ENCODE results near the gene UBFD1.
"Not testable (repeated sequence)": the region's sequence is repeated elsewhere in the genome, so short reads cannot be mapped to it uniquely, and the experiment has no call there.

Gene UBFD1

DNA sequence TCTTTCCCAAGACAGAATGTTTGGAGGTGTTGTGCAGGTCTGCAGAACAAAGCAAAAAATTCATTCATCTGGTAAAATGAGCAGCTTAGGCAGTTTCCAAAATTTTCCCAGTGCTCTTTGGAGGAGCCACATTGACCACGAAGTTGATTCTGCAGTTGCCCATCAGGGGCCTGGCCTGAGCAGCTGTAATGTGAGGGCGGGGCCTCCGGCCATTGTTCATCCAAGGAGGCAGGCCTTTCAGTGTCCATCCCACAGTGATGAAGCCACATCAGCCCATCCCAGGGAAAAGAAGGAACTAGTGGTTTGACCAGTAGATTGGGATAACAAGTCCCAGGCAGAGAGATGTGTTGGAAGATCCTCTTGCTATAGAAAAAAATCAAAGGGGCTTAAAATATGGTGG lies 10.1 kb downstream of the UBFD1 start:
- no peak for DNase-seq

GRCh38 chr16:23570992-23571632 lies 13.6 kb downstream of the UBFD1 start:
- DNase-seq = no peak
- no peak for TF ChIP-seq GATA1 (IDR thresholded peaks at IDR 0.05; ENCODE audit: low read depth, low read length)
- no peak for TF ChIP-seq POLR2A (IDR thresholded peaks at IDR 0.05; ENCODE audit: low read length)

More for the DNA sequence above, 10.1 kb downstream of the UBFD1 start:
- TF ChIP-seq GATA1 (IDR thresholded peaks at IDR 0.05; ENCODE audit: low read depth, low read length) = no peak

- TF ChIP-seq POLR2A (IDR thresholded peaks at IDR 0.05; ENCODE audit: low read length) (no peak), GATA1 (IDR thresholded peaks at IDR 0.05; ENCODE audit: low read depth, low read length) (no peak)
- no peak for DNase-seq
These were observed 14.4 kb downstream of the UBFD1 start for GRCh38 chr16:23571895-23572294.

- no peak for DNase-seq
- TF ChIP-seq GATA1 (IDR thresholded peaks at IDR 0.05; ENCODE audit: low read depth, low read length) (no peak), POLR2A (IDR thresholded peaks at IDR 0.05; ENCODE audit: low read length) (no peak)
These were observed 14.9 kb downstream of the UBFD1 start for GRCh38 chr16:23572394-23572793.

DNA sequence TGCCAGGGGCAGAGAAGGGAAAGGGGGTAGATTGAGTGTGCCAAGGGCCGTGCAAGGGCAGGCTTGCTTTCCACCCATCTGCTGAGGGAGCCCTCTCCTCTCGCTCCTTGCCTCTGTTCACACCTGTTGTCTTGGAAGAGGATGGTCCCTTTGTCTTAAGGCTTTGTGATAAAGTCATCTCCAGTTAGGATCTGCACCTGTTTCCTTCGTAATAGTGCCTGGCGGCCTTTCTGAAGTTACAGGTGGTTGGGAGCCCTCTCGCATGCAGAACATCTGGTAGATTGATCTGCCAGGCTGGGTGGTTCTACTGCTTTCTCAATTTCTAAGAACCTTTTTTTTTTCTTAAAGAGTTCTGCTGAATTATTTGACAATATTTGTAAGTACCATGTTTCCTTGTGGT lies 16.3 kb downstream of the UBFD1 start:
- DNase-seq = no peak
- no peak for TF ChIP-seq GATA1 (IDR thresholded peaks at IDR 0.05; ENCODE audit: low read depth, low read length)
- TF ChIP-seq POLR2A (IDR thresholded peaks at IDR 0.05; ENCODE audit: low read length) = no peak

GRCh38 chr16:23575834-23576233 lies 18.3 kb downstream of the UBFD1 start:
- DNase-seq = no peak
- TF ChIP-seq POLR2A (IDR thresholded peaks at IDR 0.05; ENCODE audit: low read length) (no peak), GATA1 (IDR thresholded peaks at IDR 0.05; ENCODE audit: low read depth, low read length) (no peak)

DNA sequence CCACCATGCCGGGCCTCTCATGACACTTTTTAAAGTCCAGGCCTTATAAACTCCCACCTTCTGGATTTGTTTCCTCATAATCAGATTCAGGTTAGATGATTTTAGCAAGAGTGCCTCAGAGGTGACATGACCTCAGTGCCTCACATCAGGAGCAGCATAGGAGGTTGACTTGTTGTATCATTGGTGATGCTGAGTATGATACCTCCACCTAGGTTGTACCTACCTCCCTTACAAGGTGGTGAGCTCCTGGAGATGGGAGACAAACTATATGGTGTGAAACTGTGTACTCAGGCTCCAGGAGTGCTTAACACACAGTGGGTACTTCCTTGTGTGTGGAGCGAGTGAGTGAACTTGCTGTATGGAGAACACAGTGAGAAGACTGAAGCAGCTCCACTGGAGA lies 20.0 kb downstream of the UBFD1 start:
- no peak for TF ChIP-seq POLR2A (IDR thresholded peaks at IDR 0.05; ENCODE audit: low read length)
- TF ChIP-seq GATA1 (IDR thresholded peaks at IDR 0.05; ENCODE audit: low read depth, low read length) = no peak
- DNase-seq = no peak

DNA sequence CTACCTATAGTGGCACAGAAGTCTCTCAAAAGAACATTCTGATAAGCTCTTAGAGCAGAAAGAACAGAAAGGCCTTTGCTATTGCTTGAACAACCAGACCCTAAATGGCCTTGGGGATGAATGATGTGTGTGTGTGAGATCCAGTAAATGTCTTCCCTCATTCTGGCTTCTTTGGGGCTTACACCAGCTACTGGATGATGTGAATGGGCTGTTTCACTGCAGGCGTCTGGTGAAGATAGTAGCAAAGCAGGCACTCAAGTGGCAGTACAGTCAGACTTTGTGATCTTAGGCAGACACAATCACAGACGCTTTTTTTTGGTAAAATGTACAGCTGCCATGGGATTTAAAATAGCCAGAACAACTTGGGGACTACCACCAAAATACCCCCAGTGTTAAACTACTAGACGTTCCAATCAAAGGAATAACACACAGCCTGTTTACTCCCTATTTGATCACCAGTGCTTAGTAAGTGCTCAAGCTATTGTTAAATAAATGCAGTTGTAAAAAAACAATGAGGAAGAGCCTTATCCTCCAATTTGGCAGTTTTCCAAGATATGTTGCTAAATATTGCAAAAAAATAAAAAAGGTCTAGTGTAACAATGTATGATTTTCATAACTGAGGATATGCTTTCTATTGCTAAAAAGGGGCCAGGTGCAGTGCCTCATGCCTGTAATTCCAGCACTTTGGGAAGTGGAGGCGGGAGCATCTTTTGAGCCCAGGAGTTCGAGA lies 20.7 kb downstream of the UBFD1 start:
- DNase-seq = no peak
- TF ChIP-seq GATA1 (IDR thresholded peaks at IDR 0.05; ENCODE audit: low read depth, low read length) (no peak), POLR2A (IDR thresholded peaks at IDR 0.05; ENCODE audit: low read length) (no peak)

DNA sequence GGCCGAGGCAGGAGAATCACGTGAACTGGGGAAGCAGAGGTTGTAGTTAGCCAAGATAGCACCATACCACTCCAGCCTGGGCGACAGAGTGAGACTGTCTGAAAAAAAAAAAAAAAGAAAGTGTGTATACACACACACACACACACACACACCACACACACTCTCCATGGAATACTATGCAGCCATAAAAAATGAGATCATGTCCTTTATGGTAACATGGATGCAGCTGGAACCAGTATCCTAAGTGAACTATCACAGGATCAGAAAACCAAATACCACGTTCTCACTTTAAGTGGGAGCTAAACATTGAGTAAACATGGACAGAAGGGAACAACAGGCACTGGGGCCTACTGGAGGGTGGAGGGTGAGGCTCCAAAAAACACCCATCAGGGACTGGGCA lies 21.8 kb downstream of the UBFD1 start:
- TF ChIP-seq POLR2A (IDR thresholded peaks at IDR 0.05; ENCODE audit: low read length) (no peak), GATA1 (IDR thresholded peaks at IDR 0.05; ENCODE audit: low read depth, low read length) (no peak)
- no peak for DNase-seq

DNA sequence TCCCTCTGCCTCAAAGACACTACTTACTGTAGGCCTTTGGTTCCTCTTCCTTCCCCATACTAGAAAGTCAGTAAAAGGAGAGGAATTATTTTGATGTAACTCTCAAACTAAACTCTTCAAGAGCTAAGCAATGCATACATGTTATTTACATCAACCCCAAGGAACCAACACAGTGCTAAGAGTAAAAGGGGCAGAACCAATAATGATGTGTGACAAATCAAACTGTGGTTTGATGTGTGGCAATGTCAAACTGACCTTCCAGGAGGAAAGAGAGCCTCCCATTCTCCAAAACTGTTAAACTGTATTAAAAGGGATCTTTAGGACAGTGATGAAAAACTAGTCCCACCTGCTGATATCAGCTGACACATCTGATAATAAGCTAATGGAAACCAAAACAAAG lies 22.9 kb downstream of the UBFD1 start:
- no peak for TF ChIP-seq GATA1 (IDR thresholded peaks at IDR 0.05; ENCODE audit: low read depth, low read length)
- TF ChIP-seq POLR2A (IDR thresholded peaks at IDR 0.05; ENCODE audit: low read length) = no peak
- DNase-seq = no peak

- no peak for TF ChIP-seq POLR2A (IDR thresholded peaks at IDR 0.05; ENCODE audit: low read length)
- TF ChIP-seq GATA1 (IDR thresholded peaks at IDR 0.05; ENCODE audit: low read depth, low read length) = no peak
- DNase-seq = no peak
These were observed 24.2 kb downstream of the UBFD1 start for GRCh38 chr16:23581764-23582163.

- DNase-seq = not testable (repeated sequence)
These were observed 25.7 kb downstream of the UBFD1 start for GRCh38 chr16:23583271-23583670.

DNA sequence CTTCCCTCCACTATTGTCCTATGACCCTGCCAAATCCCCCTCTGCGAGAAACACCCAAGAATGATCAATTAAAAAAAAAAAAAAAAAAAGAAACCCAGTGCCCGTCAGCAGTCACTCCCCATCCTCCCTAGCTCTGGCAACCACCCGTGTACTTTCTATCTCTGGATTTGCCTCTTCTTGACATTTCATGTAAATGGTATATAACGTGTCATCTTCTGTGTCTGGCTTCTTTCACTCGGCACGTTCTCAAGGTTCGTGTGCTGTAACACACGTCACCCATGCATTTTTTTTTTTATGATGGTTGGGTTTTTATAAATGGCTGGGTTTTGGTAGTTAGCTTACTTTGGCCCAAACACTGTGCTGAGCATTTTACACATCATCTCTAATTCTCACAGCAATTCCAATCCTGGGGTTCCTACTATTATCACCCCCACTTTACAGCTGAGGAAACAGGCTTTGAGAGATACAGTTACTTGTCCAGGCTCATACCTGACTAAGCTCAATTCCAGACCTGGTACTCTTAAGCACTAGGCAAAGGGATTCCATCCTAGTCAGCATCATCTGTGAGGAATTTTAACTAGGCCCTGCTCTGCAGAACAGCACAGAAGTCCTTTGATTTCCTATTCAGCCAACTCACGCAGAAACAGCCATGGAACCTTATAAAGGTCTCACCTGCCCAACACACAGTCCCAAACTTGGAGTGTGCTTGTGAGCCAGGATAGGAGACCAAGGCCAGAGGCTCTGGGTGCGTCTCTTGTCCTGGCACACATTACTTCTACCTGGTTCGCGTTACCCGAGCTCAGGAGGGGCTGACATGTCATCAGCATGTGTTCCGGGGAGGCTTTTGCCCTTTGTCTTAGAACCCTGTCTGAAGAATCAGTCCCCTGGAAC lies 26.9 kb downstream of the UBFD1 start:
- no peak for DNase-seq
- no peak for TF ChIP-seq POLR2A (IDR thresholded peaks at IDR 0.05; ENCODE audit: low read length)
- TF ChIP-seq GATA1 (IDR thresholded peaks at IDR 0.05; ENCODE audit: low read depth, low read length) = no peak

DNA sequence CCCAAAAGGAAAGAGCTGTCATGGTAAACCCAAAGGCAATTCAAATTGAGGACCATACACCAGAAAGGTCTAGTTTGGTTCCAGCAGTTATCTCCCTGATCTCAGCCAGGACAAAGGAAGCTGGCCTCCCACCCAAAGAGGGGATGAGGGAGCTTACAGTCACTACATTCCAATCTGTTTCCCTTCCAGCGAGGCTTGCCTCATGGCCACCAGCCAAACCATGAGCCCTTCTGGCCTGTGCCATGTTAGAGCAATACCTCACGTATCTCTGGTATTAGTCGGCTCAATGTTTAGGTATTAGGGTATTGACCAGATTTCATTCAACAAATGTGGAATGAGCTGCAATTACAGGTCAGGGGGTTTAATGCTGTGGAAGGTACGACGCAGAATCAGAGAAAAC lies 30.2 kb downstream of the UBFD1 start:
- no peak for DNase-seq
- TF ChIP-seq GATA1 (IDR thresholded peaks at IDR 0.05; ENCODE audit: low read depth, low read length) = no peak
